ENCODE results near the gene ITPK1.
"Not testable (repeated sequence)": the region's sequence is repeated elsewhere in the genome, so short reads cannot be mapped to it uniquely, and the experiment has no call there.

The ITPK1 gene

GRCh38 chr14:93131257-93131820, 15.6 kb upstream of the ITPK1 start:
- not testable (repeated sequence) for DNase-seq (ENCODE audit: low read depth in 2 of 2)

GRCh38 chr14:93128725-93129459, 13.2 kb upstream of the ITPK1 start:
- DNase-seq (ENCODE audit: low read depth in 2 of 2) = no peak

DNA sequence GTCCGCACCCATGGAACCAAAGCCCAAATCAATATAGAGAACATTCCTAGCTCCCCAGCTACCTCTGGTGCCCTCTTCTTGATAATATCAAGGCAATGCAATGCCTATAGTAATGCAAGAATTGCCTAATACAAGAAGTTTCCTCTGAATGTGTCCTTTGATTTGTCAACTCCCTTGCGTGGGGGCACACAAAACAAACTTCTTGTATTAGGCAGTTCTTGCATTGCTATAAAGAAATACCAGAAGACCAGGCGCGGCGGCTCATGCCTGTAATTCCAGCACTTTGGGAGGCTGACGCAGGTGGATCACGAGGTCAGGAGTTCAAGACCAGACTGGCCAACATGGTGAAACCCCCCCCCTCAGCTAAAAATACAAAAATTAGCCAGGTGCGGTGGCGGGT, 10.4 kb upstream of the ITPK1 start:
- DNase-seq (ENCODE audit: low read depth in 2 of 2) = no peak

- DNase-seq (ENCODE audit: low read depth in 2 of 2) = no peak
Measured at GRCh38 chr14:93122826-93123225, 7.1 kb upstream of the ITPK1 start.

DNA sequence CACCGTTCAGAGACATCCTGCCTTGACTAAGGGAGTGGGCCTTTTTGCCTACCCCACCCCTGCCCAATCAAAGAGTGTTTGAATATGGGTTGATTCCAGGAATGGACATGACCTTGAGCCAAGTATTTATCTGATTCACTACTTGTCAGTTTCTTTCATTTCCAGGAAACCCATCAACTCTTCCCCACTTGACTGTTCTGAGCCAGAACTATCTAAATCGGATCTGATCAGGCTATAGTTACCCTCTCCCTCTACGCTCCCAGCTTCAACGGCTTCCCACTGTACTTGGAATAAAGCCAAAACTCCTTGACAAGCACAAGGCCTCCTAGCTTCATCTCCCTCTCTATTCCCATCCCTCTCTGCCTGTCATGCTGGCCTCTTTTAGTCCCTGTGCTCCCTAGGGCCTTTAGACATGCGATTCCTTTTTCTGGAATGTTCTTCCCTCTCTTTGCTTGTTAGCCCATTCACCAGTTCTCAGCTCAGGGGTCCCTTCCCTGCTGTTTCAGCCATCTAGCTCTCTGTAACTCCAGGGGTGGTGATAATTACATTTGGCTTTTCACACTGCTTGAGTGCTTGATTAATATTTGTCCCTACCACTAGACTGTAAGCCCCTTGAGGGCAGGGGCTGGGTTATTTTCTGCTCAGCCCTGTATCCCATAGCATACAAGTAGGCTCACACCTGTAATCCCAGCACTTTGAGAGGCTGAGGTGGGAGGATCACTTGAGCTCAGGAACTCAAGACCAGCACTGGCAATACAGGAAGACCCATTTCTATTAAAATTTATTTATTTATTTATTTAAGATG, 5.5 kb upstream of the ITPK1 start:
- DNase-seq (ENCODE audit: low read depth in 2 of 2) = no peak

DNA sequence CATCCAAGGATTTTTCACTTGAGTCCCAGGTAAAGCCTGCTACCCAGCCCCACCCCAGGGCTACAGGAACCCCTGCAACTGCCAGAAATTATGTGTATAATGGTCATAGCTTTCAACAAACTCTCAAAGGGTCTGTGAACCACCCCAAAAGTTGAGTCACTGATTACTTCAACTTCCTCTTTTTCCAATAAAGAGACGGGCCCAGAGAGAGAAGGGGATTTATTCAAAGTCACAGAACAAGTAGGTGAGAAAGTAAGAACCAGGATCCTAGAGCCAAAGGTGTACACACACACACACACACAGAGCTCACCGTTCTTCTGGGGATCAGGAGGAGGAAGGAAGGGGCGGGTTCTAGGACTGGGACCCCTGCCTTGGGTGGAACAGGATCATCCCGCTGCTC, 4.8 kb upstream of the ITPK1 start:
- no peak for DNase-seq (ENCODE audit: low read depth in 2 of 2)

DNA sequence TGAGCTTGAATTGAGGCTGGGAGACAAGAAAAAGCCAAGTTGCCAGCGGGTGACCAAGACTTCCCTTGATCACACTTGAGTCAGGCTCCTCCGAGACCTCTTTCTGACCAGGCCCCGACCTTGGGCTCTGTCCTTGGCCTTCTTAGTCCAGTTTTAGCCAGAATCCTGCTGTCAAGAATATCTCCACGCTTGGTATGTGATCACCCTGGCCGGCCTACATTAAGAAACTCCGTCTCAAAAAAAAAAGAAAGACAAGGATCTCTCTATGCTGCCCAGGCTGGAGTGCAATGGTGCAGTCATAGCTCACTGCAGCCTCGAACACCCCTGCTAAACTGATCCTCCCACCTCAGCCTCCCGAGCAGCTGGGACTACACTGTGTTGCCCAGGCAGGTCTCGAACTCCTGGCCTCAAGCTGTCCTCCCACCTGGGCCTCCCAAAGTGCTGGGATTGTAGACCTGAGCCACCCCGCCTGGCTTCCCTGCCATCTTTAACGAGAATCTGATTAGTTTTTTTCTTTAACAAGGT, 1.0 kb upstream of the ITPK1 start:
- no peak for DNase-seq (ENCODE audit: low read depth in 2 of 2)

DNA sequence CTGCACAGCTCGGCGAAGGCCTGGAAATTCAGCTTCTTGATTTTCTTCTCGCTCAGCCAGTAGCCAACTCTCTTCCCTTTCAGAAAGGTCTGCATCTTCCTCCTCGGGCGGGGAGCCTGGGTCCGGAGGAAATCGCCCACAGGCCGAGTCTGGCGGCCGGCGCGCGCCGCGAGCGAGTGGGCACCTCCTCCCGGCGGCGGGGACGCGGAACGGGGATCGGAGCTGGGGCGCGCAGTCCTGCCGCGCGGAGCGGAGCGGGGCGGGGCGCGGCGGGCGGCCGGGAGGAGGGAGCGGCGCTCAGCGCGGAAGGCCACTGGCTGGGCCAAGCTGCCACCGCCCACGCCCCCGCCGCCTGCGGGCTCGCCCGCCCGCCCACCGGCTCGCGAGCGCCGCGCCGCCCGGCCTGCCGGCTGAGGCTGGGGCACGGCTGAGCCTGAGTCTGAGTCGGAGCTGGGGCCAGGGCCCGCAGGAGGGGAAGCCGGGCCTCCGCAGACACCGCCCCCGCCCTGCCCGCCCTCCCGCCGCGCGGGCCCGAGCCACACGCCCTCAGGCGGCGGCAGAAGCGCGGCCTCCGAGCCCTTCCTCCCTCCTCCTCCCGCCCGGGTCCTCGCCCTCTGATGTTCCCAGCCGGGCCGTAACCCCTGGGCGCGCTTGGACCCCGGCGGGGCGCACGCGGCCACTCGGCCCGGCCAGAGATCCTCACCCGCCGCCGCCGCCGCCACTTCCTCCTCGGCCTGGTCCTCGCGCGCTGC, 480 bp downstream of the ITPK1 start:
- DNase-seq (ENCODE audit: low read depth in 2 of 2) = peak; percentile 51 to 76

GRCh38 chr14:93114713-93115068, 1.0 kb downstream of the ITPK1 start:
- no peak for DNase-seq (ENCODE audit: low read depth in 2 of 2)

- DNase-seq (ENCODE audit: low read depth in 2 of 2) = no peak
Measured at GRCh38 chr14:93114068-93114710, 1.5 kb downstream of the ITPK1 start.

- no peak for DNase-seq (ENCODE audit: low read depth in 2 of 2)
Measured at GRCh38 chr14:93113678-93114067, 2.1 kb downstream of the ITPK1 start.

GRCh38 chr14:93112891-93113677, 2.6 kb downstream of the ITPK1 start:
- DNase-seq (ENCODE audit: low read depth in 2 of 2) = peak; percentile 53 to 65

GRCh38 chr14:93111541-93111940, 4.2 kb downstream of the ITPK1 start:
- not testable (repeated sequence) for DNase-seq (ENCODE audit: low read depth in 2 of 2)

DNA sequence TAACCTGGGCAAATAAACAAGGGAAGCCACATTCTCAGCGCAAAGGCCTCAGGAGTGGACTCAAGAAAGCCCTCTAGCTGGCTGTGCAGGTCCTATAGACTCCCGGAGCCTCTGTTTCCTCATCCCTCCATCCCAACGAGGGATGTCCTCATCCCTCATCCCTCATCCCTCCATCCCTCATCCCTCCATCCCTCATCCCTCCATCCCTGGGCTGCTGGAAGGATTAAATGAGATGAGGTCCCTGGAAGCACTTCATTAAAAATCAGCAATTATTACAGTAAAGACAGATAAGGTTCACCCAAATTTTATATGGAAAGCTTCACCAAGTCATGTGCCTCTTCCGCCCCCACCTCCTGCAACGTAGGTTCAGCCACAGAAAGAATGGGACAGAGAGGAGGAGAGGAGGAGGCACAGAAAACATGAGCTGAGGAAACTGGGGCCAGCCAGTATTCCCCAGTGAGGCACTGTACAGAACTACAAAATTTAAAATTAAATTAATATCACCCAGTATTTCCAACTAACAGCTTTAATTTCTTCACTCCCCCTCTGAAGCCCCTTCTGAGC, 4.8 kb downstream of the ITPK1 start:
- no peak for DNase-seq (ENCODE audit: low read depth in 2 of 2)

- no peak for DNase-seq (ENCODE audit: low read depth in 2 of 2)
Measured at GRCh38 chr14:93109572-93110481, 5.9 kb downstream of the ITPK1 start.

- DNase-seq (ENCODE audit: low read depth in 2 of 2) = no peak
Measured at GRCh38 chr14:93108105-93108504, 7.6 kb downstream of the ITPK1 start.

DNA sequence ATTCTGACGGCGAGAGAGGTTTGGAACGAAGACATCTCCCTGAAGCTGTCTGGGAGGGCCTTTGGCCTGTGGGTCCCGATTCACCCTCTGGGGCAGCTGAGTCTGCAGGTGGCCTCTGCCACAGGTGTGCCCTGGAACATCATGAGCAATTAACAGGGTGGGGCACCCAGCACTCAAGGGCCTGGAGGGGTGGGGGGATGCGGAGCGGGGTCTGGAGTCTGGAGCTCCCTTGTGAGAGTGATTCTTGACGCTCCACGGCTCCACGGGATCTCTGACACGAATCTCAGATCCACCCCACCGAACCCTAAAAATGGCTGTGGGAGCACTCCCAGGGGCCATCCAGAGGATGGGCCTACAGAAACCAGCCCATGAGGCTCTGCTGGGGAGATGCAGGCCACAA, 8.3 kb downstream of the ITPK1 start:
- DNase-seq (ENCODE audit: low read depth in 2 of 2) = no peak

GRCh38 chr14:93106541-93107156, 9.1 kb downstream of the ITPK1 start:
- no peak for DNase-seq (ENCODE audit: low read depth in 2 of 2)

- DNase-seq (ENCODE audit: low read depth in 2 of 2) = not testable (repeated sequence)
Measured at GRCh38 chr14:93105856-93106255, 9.9 kb downstream of the ITPK1 start.

Data from stimulated activated CD4-positive, alpha-beta T cell treated with anti-CD3 and anti-CD28 coated beads, Interleukin-15, amount 100 ng/mL, for 48 hours (primary cell).